ENCODE measurements around the gene ZMAT5.

DNA sequence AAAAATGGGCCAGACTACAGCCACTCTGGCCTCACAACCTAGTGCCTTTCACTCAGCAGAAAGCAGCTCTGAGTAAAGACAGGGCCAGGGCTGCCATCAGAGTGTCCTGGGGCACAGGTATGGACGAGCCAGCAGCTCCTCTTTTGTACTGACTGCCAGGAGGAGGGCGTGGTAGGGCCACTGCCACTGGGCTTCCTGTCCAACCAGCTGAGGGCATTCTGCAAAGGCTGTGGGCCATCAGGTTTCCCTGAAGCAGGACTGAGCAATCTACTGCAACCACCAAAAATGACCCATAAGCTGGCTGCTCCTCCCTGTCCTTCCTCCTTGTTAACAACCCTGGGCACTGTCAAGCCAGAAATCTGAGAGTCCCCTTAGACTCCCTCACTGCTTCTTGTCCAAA is 38.2 kb upstream of the ZMAT5 start:
- TF ChIP-seq MAZ (IDR thresholded peaks at IDR 0.05; ENCODE audit: borderline replicate concordance, low read depth, low read length) (no peak), RCOR1 (IDR thresholded peaks at IDR 0.05; ENCODE audit: low read depth, low read length) (no peak), HDAC2 (IDR thresholded peaks at IDR 0.05) (no peak), POLR2A (IDR thresholded peaks at IDR 0.05; ENCODE audit: low read length) (no peak)
- TF ChIP-seq, protein P1, sequence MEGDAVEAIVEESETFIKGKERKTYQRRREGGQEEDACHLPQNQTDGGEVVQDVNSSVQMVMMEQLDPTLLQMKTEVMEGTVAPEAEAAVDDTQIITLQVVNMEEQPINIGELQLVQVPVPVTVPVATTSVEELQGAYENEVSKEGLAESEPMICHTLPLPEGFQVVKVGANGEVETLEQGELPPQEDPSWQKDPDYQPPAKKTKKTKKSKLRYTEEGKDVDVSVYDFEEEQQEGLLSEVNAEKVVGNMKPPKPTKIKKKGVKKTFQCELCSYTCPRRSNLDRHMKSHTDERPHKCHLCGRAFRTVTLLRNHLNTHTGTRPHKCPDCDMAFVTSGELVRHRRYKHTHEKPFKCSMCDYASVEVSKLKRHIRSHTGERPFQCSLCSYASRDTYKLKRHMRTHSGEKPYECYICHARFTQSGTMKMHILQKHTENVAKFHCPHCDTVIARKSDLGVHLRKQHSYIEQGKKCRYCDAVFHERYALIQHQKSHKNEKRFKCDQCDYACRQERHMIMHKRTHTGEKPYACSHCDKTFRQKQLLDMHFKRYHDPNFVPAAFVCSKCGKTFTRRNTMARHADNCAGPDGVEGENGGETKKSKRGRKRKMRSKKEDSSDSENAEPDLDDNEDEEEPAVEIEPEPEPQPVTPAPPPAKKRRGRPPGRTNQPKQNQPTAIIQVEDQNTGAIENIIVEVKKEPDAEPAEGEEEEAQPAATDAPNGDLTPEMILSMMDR (IDR thresholded peaks at IDR 0.05) = no peak

Measured in A549 (cell line).